Naive B cell (primary cell): ENCODE measurements around the gene MAGI2. TPM values are rescaled to one million over a fixed set of nuclear protein-coding genes. Genes with fewer than 3 reads are reported as not detected.

Experiments used
- ATAC-seq, 2 donors: fragments of 150-1000 bp; cut with Tn5 transposase; 2 replicates each; pipeline ENCODE4 v1.10.0; 2021; ENCODE audit warnings: low read depth in 2 of 2, mild to moderate bottlenecking in 2 of 2, moderate library complexity in 2 of 2
- DNase-seq: peaks from one replicate; pipeline ENCODE4 v3.0.0; 2022
- H3K27ac Mint-ChIP-seq, 6 donors: one replicate each; pipeline ENCODE4 v1.8.0; 2020 to 2022; ENCODE audit warnings: mild to moderate bottlenecking in 6 of 6, mixed read lengths in 6 of 6, moderate library complexity in 5 of 6, inconsistent platforms in 2 of 6
- H3K27me3 Mint-ChIP-seq, 3 donors: one replicate each; pipeline ENCODE4 v1.8.0; 2021 to 2022; ENCODE audit warnings: mixed read lengths in 3 of 3, mild to moderate bottlenecking in 1 of 3
- H3K36me3 Mint-ChIP-seq, 2 donors: one replicate each; pipeline ENCODE4 v1.8.0; 2020 to 2022; ENCODE audit warnings: mixed read lengths in 2 of 2, inconsistent platforms in 1 of 2, mild to moderate bottlenecking in 1 of 2
- H3K4me1 Mint-ChIP-seq, 3 donors: one replicate each; pipeline ENCODE4 v1.8.0; 2020 to 2022; ENCODE audit warnings: mixed read lengths in 3 of 3, inconsistent platforms in 1 of 3, mild to moderate bottlenecking in 1 of 3, moderate library complexity in 1 of 3
- H3K4me3 Mint-ChIP-seq, 8 donors: one replicate each; pipeline ENCODE4 v1.8.0; 2020 to 2022; ENCODE audit warnings: mild to moderate bottlenecking in 8 of 8, mixed read lengths in 8 of 8, moderate library complexity in 8 of 8, inconsistent platforms in 2 of 8
- H3K9me3 Mint-ChIP-seq, 7 donors: one replicate each; pipeline ENCODE4 v1.8.0; 2020 to 2022; ENCODE audit warnings: mixed read lengths in 7 of 7, mild to moderate bottlenecking in 5 of 7, inconsistent platforms in 2 of 7, moderate library complexity in 1 of 7
- polyA plus RNA-seq, 6 donors: library from polyadenylated mRNA; unstranded; fragments of 300-500 nt; fragmentation: Illumina TruSeq; gene quantifications; one replicate each; pipeline ENCODE4 v1.2.3, GENCODE V29; 2021; ENCODE audit warnings: low read depth in 6 of 6

Gene MAGI2
- polyA plus RNA-seq, 6 donors from 2014 or later = 0.04 to 0.06 (median 0.04) TPM; not detected in 3

DNA sequence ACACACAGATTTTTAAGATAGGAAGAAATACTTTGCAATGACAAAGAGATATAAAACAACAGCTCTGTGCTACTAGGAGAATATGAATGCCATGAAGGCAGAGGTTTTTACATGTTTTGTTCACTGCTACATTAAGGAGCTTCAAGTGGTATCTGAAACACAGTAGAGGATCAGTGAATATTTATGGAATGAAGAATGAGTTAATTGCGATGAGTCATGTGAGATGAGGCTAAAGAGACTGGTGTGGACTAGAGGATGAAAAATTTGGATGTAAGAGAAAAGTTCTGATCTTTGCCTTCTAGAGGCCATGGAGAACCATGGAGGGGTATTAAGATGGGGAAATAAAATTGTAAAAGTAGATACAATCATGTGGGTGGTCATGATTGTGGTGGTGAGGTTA is 1220.7 kb downstream of the MAGI2 start:
- DNase-seq = no peak
- Mint-ChIP-seq H3K4me1 (no peaks in the 10 kb centered on the region), H3K4me3 (no peak overlapping the region), H3K36me3 (no peaks in the 10 kb centered on the region), H3K27ac (no peak overlapping the region), H3K27me3 (peaks cover under 1 to 13% (median 5%) of the 10 kb centered on the region in 3 donors), H3K9me3 (peaks cover under 1 to 28% (median 8%) of the 10 kb centered on the region in 7 donors)
- no peak for ATAC-seq

DNA sequence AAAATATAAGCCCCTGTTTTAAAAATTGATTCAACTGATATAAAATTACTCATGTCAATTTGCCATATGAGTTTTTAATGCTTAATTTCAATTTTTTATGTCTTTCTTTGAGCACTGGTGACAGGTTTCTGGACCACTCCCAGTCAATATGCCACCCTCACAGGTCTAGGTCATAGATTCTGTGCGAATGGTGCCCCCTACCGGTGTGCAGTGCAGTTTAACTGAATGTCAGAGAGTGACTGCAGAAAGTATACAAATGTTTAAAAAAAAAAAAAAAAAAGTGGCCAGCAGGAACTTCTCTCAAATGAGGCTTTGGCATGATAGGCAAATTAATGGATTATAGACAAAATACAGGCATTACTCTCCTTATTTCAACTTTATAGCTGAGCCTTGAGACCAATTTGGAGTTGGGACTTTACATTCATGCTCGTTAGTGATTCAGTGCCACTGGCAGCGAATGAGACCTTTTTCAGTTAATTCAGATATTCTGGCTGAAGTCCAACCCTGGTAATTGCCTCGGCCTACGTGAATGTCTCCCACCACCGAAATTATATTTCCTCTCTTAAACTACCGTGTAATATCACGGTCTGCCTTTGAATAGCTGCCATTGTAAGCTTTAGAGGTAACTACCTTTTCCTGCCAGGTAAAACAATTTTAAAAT is 1227.3 kb downstream of the MAGI2 start:
- ATAC-seq (no peak), DNase-seq (no peak)
- no peaks in the 10 kb centered on the region for H3K4me1 Mint-ChIP-seq
- H3K27ac Mint-ChIP-seq = no peak overlapping the region
- peaks cover 0 to 11% (median 5%) of the 10 kb centered on the region in 3 donors for H3K27me3 Mint-ChIP-seq
- peaks cover 0 to 3% (median 0%) of the 10 kb centered on the region in 7 donors for H3K9me3 Mint-ChIP-seq
- no peaks in the 10 kb centered on the region for H3K36me3 Mint-ChIP-seq
- no peak overlapping the region for H3K4me3 Mint-ChIP-seq

DNA sequence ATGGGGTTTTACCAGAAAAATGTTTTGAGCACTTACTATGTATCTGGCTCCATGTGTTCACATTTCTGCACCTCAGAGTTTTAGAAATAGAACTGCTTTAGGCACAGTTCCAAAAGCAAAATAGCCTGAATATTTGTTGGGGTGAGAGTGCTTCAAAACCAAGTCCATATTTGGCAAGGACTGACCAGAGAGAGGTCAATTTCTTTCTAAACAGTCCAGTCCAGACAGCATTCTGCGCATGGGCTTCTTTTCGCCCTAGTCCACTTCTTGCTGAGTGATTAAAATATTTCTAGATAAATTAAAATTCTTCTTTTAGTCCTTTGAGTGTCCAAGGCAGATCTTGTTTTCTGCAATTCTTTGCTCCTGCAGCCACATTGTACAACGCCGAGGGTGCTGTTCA is 1227.9 kb downstream of the MAGI2 start:
- Mint-ChIP-seq H3K4me1 (no peaks in the 10 kb centered on the region), H3K27me3 (peaks cover 0 to 9% (median 6%) of the 10 kb centered on the region in 3 donors), H3K9me3 (peaks cover 0 to 3% (median 0%) of the 10 kb centered on the region in 7 donors), H3K36me3 (no peaks in the 10 kb centered on the region), H3K27ac (no peak overlapping the region), H3K4me3 (no peak overlapping the region)
- ATAC-seq = no peak
- DNase-seq = no peak

DNA sequence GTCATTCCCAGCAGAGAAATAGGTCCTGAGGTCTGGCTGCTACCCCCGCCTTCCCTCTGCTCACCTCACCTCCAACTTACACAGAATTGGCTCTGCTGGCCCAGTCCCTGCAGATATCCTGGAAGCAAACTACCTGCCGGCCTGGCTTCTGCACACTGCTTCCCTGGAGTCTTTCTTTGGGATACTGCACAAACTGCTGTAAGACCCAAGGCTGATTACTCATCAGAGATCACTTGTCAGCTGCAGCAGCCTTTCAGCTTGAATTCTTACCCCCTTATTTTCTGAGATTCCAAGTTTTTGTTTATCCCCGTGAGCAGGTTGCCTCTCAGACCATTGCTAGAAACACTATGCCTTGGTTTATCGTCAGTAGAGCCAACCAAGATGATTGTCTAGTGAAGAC is 1228.5 kb downstream of the MAGI2 start:
- H3K36me3 Mint-ChIP-seq = no peaks in the 10 kb centered on the region
- no peaks in the 10 kb centered on the region for H3K4me1 Mint-ChIP-seq
- H3K4me3 Mint-ChIP-seq = no peak overlapping the region
- ATAC-seq (no peak), DNase-seq (no peak)
- H3K27ac Mint-ChIP-seq = peak overlapping the region in 1 of 6 donors; percentile 35
- peaks cover 0 to 7% (median 0%) of the 10 kb centered on the region in 7 donors for H3K9me3 Mint-ChIP-seq
- peaks cover 5 to 12% (median 9%) of the 10 kb centered on the region in 3 donors for H3K27me3 Mint-ChIP-seq

DNA sequence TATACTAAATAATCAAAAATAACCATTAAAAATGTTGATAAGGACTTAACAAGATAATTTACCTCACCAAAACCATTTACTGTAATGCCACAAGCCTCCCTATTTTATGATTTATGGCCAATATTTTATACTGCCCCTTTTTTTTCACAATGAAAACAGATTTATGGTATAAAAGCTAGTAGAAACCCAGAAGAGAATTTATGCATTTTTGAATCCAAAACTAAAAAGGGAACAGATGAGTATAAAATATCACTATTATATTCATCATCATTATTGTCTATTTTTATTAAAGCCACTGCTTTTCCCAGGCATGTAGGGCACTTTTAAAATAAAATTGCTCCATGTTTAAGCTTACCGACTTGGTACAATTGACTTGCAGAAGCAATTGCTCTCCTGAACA is 1229.9 kb downstream of the MAGI2 start:
- H3K36me3 Mint-ChIP-seq = no peaks in the 10 kb centered on the region
- peaks cover 9 to 21% (median 12%) of the 10 kb centered on the region in 3 donors for H3K27me3 Mint-ChIP-seq
- no peak overlapping the region for H3K4me3 Mint-ChIP-seq
- H3K4me1 Mint-ChIP-seq = no peaks in the 10 kb centered on the region
- no peak overlapping the region for H3K27ac Mint-ChIP-seq
- H3K9me3 Mint-ChIP-seq = peaks cover 0 to 15% (median 0%) of the 10 kb centered on the region in 7 donors
- DNase-seq = no peak
- no peak for ATAC-seq

DNA sequence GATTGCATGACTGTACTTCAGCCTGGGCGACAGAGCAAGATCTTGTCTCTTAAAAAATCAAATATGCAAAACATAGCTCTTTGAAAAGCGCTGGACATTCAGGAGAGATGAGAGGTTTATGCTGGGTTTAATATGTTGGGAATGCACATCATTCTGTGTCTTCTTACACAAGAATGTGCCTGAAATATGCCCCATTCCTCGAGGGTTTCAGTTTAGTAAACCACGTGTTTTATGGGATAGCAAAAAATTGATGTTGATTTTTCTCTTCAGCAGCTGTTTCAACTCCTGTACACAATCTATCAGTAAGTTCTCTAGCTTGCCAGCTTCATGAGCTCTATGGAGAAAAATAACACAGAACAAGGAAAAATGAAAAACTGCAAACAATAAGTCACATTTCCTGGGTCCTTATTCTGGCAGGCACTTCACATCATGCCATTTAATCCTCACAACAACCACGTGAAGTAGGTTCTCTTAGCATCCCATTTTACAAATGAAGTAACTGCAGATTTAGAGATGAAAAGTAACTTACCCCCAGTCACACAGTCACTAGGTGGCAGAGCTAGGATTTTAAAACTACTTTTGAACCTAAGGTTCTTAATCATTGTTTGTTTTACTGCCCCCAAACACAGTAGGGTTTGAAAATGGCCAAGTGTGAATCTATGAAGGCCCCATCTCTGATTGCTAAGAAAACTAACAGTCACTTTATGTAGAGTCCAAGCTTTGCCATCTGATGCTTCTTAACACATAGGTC is 1231.3 kb downstream of the MAGI2 start:
- no peaks in the 10 kb centered on the region for H3K4me1 Mint-ChIP-seq
- H3K4me3 Mint-ChIP-seq = no peak overlapping the region
- peaks cover 0 to 15% (median 0%) of the 10 kb centered on the region in 7 donors for H3K9me3 Mint-ChIP-seq
- H3K36me3 Mint-ChIP-seq = no peaks in the 10 kb centered on the region
- ATAC-seq = no peak
- no peak for DNase-seq
- no peak overlapping the region for H3K27ac Mint-ChIP-seq
- H3K27me3 Mint-ChIP-seq = peaks cover 9 to 15% (median 12%) of the 10 kb centered on the region in 3 donors

DNA sequence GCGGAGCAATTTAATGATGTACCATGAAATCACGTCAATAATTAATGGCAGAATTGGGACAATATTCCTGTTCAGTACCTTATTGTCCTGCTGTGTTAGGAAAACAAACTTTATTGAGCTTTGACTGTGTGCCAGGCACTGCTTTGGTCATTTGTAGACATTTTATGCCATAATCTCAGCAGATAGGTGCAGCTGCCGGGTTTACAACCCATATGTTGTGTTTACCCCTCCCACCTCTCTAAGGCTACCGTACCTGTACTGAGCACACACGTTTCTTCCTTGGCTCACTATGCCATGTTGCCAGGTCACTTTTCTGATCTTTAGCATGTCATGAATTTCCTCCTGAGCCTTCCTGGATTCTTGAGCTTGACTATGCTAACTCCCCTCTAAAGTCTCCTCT is 1232.7 kb downstream of the MAGI2 start:
- H3K4me1 Mint-ChIP-seq = no peaks in the 10 kb centered on the region

DNA sequence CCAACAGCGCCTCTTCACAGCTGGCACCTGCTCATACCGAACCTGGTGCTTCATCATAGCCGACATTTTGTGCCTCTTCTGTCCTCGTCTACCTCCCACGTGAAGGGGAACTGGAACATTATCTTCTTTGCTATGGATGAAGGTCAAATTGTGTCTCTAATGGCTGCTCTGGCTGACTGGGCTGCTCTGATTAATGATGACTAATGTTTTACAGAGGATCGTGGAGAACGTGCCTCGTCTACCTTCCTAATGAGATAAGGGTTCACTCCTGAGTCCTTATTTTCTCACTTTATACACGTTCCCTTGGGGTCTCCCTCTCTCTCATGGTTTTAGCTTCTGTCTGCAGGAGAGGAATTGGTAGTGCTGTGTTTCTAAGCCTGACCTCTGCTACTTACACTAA is 1234.6 kb downstream of the MAGI2 start:
- DNase-seq (no peak), ATAC-seq (no peak)
- peaks cover 14 to 17% (median 15%) of the 10 kb centered on the region in 3 donors for H3K27me3 Mint-ChIP-seq
- H3K36me3 Mint-ChIP-seq = no peaks in the 10 kb centered on the region
- no peaks in the 10 kb centered on the region for H3K4me1 Mint-ChIP-seq
- H3K27ac Mint-ChIP-seq = no peak overlapping the region
- peaks cover 0 to 19% (median 0%) of the 10 kb centered on the region in 7 donors for H3K9me3 Mint-ChIP-seq
- no peak overlapping the region for H3K4me3 Mint-ChIP-seq

More for the DNA sequence above, 1232.7 kb downstream of the MAGI2 start:
- DNase-seq (no peak), ATAC-seq (no peak)
- H3K4me3 Mint-ChIP-seq = no peak overlapping the region
- H3K9me3 Mint-ChIP-seq = peaks cover 0 to 19% (median 0%) of the 10 kb centered on the region in 7 donors
- H3K36me3 Mint-ChIP-seq = no peaks in the 10 kb centered on the region
- peaks cover 14 to 17% (median 15%) of the 10 kb centered on the region in 3 donors for H3K27me3 Mint-ChIP-seq
- no peak overlapping the region for H3K27ac Mint-ChIP-seq

DNA sequence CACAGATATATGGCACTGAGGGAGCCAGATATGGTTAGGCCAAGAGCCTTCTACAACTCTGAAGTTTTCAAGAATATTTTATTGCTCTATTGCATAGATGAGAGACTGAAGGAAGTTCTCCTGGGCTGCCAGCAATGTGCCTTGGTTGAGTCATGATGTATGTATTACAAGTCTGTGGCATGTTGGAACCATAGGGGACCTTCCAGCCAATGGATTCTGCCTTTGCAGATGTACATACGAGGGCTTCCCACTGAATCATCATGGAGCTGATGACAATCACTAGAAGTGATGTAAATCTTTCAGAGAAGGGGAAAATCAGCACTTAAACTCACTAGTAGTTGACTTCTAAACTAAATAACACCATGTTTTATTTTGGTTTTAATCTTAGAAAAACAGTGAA is 1235.4 kb downstream of the MAGI2 start:
- Mint-ChIP-seq H3K36me3 (no peaks in the 10 kb centered on the region), H3K27ac (no peak overlapping the region), H3K27me3 (peaks cover 14 to 17% (median 15%) of the 10 kb centered on the region in 3 donors), H3K4me3 (no peak overlapping the region), H3K4me1 (no peaks in the 10 kb centered on the region), H3K9me3 (peaks cover 0 to 19% (median 0%) of the 10 kb centered on the region in 7 donors)
- no peak for DNase-seq
- no peak for ATAC-seq

DNA sequence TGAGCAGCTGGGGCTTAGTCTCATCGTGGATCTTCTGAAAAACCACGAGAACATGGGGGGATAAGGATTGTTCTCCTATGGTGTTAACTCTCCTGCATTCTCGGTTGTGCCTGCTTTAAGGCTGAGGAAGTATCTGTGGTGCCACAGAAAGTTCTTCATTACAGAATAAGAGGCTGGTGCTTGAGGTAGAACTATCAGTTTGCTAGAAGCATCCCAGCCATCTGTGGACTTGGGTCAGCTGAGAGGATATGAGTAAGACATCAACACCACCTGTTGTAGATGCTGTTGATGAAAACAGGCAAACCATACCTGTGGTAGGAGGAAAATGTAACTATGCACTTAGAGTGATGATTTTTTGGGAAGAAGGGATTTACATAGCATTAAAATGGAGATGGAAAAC is 1238.3 kb downstream of the MAGI2 start:
- H3K4me3 Mint-ChIP-seq = no peak overlapping the region
- H3K36me3 Mint-ChIP-seq = no peaks in the 10 kb centered on the region
- H3K27me3 Mint-ChIP-seq = peaks cover 12 to 18% (median 15%) of the 10 kb centered on the region in 3 donors
- H3K9me3 Mint-ChIP-seq = peaks cover 0 to 15% (median 0%) of the 10 kb centered on the region in 7 donors
- DNase-seq = no peak
- H3K27ac Mint-ChIP-seq = no peak overlapping the region
- ATAC-seq = no peak
- no peaks in the 10 kb centered on the region for H3K4me1 Mint-ChIP-seq

DNA sequence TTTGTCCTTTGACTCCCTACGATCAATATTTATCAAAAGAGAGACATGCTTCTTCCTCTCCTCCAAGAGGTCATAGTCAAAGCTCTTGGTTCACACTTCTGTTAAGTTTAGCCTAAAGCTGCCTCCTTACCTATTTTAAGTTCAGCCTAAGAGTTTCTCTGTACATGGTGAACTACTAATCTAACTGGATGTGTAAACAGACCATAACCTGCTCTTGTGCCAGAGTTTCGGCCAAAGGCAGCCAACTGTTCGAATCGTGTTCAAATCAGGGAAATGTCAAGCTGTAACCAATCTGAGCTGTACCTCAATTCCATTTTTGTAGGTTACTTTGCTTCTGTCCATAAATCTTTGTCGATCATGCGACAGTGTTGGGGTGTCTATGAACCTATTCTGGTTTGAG is 1240.1 kb downstream of the MAGI2 start:
- Mint-ChIP-seq H3K4me1 (no peaks in the 10 kb centered on the region), H3K9me3 (peaks cover 0 to 8% (median 2%) of the 10 kb centered on the region in 7 donors), H3K4me3 (no peak overlapping the region), H3K36me3 (peaks cover 4 to 7% of the 10 kb centered on the region in 2 donors), H3K27me3 (peaks cover 0 to 16% (median 5%) of the 10 kb centered on the region in 3 donors), H3K27ac (no peak overlapping the region)
- DNase-seq (no peak), ATAC-seq (no peak)

DNA sequence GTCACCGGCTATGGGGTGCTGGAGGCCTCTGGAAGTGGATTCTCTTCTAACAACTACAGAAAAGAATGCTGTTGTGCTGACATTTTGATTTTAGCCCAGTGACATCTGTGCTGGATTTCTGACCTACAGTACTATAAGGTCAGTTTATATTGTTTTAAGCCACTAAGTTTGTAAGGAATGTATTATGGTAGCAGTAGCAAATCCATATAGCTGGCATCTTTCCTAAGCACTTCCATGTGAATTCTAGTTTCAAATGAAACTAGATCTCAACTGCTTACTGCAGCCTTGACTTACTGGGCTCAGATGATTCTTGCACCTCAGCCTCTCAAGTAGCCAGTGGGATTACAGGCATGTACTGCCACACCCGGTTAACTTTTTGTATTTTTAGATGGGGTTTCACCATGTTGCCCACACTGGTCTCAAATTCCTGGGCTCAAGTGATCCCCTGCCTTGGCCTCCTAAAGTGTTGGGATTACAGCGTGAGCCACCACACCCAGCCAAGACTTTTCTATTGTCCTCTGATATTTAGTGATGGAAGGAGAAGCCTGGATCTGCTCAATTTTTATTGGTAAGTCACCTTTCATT is 1240.9 kb downstream of the MAGI2 start:
- DNase-seq (no peak), ATAC-seq (no peak)
- Mint-ChIP-seq H3K4me1 (no peaks in the 10 kb centered on the region), H3K4me3 (no peak overlapping the region), H3K9me3 (peaks cover 0 to 8% (median 3%) of the 10 kb centered on the region in 7 donors), H3K36me3 (peaks cover 4 to 7% of the 10 kb centered on the region in 2 donors), H3K27ac (no peak overlapping the region), H3K27me3 (peaks cover 0 to 16% (median 5%) of the 10 kb centered on the region in 3 donors)

DNA sequence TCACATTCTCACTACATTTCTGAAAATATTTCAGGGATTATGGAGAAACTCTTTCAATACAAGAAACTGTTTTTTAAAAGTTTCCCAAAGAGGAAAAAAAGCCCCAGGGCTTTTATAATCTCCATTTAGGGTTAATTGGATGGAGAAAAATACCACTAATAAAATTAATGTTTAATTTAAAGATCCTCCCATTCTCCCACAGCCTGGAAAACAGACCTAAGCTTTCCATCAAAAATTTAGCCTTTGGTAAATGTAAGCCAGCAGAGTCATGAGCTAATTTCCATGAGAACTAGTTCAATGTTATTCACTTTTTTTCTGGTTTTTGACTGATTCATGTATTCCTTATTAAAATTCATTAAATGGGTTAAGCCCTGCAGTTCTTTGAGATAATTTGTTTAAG is 1246.2 kb downstream of the MAGI2 start:
- H3K27ac Mint-ChIP-seq = no peak overlapping the region
- no peak for ATAC-seq
- peaks cover 4 to 7% of the 10 kb centered on the region in 2 donors for H3K36me3 Mint-ChIP-seq
- H3K9me3 Mint-ChIP-seq = peaks cover 0 to 5% (median 3%) of the 10 kb centered on the region in 7 donors
- peaks cover 0 to 11% (median 0%) of the 10 kb centered on the region in 3 donors for H3K27me3 Mint-ChIP-seq
- H3K4me1 Mint-ChIP-seq = no peaks in the 10 kb centered on the region
- H3K4me3 Mint-ChIP-seq = no peak overlapping the region
- DNase-seq = no peak
